ENCODE results near the gene LRRC23.

LRRC23 gene

DNA sequence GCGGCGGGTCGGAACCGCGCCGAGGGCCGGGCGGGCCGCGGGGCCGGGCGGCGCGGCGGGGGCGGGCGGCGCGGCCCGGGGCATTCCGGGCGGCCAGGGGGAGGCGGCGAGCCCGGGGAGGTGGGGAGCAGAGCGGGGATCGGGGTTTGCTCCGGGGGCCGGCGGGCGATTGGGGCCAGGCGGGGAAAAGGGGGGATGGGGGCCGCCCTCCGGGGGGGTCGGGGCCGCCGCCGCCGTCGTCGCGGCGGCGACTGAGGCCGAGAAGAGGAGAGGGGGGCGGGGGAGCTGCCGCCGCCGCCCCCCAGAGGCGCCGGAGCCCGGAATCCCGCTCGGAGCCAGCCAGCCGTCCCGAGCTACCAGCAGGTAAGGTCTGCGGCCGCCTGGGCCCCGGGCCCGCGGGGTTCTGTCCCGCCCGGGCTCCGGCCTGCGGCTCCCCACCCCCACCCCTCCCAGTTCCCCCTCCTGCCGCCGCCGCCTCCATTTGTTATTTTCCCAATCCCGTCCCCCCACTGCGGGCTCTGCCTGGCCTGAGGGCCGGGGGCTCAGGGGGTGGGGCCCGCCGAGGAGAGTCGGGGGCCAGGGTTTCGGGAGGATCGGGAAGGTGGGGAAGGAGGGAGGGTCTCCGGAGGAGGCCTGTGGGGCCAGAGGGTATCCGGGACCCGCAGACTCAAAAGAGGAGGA lies 23.5 kb downstream of the LRRC23 start:
- no peak for DNase-seq

DNA sequence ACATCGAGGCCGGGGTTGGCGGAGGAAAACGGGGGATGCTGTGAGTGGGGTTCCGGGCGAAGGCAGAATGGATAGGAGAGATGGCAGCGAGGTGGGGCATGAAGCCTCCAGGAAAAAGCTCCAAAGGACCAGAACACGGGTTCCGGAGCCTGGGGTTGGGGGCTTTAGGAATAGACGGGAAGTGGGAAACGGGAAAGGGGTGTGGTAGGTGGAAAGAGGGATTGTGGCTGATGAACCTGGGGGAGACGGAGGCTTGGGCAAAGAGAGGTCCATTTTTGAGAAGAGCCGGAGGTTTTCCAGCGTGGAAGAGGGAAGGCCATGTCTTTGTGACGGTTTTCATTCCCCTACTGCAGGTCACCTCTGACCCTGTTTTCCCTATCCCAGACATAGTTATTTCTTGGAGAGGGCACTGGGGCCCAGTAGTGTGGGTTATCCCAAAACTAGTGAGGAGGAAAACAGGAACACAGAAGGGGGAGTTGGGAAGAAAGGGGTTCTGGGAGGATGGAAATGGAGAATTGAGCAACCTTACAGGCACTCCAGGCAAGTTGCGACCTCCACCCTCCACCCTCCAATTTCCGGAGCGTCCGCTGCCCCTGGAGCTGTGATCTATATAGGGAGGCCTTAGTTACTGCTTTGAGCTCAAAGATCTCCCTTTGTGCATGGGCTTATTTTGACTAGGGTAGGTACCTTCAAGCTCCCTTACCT lies 24.2 kb downstream of the LRRC23 start:
- DNase-seq = no peak

DNA sequence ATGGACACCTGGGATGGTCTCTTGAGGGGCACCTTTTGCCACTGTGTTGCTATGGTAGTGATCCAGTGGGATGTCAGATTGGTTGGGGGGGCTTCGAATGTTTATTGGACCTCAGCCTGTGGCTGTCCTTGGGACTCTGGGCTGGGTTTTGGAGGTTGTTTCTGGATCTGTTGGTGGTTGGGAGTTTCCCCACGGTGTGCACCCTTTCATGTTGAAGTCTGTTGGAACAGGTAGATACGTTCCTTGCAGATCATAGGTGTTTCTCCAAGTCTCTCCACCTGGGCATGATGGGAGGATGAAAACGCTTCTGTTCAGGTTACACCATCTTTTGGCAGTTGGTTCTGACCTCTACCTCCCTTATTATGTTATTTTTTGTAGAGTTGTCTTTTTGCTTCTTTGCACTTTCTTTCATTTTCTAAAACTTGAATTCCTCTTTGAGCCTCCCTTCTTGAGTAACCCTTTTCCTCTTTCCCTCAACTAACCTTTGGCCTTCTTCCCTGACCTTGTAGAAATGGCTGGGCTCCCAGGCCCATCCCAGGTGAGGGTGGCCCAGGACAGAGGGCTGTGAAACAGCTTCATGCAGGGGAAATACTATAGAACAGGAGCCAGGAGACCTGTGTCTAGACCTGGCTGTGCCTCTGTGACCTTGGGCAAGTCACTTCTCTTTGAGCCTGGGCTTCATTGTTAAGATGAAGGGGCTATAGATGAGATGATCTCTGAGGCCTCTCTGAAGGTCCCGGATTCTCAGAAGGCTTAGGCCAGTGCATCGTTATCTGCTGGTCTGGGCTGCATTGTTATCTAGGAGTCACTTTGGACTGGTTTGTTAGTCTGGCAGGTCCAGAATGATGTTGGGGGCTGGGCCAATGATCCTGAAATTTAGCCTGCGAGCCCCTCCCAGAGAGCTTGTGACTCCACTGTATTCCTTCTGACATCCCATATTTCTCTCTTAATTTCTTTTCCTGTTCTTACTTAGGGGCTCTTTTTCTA lies 25.1 kb downstream of the LRRC23 start:
- DNase-seq = no peak

DNA sequence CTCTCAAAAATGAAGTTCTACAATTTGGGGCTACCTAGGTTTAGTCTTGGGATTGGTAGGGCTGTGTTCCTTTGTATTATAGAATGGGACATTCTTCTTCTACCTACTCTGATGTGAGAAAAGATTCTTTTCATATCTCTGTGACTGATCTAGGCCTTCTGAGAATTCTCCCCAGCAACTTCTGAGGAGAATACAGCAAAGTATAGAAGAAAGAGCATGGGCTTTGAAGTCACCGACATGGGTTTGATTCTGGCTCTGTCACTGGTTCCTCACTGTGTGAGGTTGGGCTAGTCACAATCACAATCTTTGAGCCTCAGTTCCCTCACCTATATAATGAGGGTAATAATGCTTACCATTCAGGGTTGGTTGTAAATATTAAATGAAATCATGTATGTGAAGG lies 28.1 kb downstream of the LRRC23 start:
- DNase-seq = no peak

DNA sequence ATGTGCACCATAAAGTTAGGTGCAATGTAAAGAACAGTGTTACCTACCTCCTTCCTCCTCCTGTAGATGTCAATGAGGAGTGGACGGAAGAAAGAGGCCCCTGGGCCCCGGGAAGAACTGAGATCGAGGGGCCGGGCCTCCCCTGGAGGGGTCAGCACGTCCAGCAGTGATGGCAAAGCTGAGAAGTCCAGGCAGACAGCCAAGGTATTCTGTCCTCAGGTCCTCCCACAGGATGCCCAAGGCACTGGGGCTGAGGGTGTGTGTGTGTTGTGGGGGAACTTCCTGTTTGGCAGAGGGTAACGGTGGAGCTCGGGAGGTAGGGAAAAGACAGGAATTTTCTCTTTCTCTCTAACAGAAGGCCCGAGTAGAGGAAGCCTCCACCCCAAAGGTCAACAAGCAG lies 29.5 kb downstream of the LRRC23 start:
- DNase-seq = no peak

DNA sequence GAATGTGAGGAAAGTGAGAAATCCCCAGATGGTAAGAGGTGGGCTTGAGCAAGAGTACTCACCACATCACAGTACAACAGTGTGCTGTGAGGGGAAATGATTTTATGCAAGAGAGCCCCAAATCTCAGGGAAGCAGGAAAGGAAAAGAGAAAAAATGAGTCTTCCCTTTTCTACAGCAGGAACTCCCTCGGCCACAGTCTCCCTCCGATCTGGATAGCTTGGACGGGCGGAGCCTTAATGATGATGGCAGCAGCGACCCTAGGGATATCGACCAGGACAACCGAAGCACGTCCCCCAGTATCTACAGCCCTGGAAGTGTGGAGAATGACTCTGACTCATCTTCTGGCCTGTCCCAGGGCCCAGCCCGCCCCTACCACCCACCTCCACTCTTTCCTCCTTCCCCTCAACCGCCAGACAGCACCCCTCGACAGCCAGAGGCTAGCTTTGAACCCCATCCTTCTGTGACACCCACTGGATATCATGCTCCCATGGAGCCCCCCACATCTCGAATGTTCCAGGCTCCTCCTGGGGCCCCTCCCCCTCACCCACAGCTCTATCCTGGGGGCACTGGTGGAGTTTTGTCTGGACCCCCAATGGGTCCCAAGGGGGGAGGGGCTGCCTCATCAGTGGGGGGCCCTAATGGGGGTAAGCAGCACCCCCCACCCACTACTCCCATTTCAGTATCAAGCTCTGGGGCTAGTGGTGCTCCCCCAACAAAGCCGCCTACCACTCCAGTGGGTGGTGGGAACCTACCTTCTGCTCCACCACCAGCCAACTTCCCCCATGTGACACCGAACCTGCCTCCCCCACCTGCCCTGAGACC lies 31.0 kb downstream of the LRRC23 start:
- DNase-seq = no peak

DNA sequence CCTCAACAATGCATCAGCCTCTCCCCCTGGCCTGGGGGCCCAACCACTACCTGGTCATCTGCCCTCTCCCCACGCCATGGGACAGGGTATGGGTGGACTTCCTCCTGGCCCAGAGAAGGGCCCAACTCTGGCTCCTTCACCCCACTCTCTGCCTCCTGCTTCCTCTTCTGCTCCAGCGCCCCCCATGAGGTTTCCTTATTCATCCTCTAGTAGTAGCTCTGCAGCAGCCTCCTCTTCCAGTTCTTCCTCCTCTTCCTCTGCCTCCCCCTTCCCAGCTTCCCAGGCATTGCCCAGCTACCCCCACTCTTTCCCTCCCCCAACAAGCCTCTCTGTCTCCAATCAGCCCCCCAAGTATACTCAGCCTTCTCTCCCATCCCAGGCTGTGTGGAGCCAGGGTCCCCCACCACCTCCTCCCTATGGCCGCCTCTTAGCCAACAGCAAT lies 31.6 kb downstream of the LRRC23 start:
- DNase-seq = no peak

DNA sequence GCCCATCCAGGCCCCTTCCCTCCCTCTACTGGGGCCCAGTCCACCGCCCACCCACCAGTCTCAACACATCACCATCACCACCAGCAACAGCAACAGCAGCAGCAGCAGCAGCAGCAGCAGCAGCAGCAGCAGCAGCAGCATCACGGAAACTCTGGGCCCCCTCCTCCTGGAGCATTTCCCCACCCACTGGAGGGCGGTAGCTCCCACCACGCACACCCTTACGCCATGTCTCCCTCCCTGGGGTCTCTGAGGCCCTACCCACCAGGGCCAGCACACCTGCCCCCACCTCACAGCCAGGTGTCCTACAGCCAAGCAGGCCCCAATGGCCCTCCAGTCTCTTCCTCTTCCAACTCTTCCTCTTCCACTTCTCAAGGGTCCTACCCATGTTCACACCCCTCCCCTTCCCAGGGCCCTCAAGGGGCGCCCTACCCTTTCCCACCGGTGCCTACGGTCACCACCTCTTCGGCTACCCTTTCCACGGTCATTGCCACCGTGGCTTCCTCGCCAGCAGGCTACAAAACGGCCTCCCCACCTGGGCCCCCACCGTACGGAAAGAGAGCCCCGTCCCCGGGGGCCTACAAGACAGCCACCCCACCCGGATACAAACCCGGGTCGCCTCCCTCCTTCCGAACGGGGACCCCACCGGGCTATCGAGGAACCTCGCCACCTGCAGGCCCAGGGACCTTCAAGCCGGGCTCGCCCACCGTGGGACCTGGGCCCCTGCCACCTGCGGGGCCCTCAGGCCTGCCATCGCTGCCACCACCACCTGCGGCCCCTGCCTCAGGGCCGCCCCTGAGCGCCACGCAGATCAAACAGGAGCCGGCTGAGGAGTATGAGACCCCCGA lies 32.2 kb downstream of the LRRC23 start:
- peak; percentile 61 for DNase-seq

DNA sequence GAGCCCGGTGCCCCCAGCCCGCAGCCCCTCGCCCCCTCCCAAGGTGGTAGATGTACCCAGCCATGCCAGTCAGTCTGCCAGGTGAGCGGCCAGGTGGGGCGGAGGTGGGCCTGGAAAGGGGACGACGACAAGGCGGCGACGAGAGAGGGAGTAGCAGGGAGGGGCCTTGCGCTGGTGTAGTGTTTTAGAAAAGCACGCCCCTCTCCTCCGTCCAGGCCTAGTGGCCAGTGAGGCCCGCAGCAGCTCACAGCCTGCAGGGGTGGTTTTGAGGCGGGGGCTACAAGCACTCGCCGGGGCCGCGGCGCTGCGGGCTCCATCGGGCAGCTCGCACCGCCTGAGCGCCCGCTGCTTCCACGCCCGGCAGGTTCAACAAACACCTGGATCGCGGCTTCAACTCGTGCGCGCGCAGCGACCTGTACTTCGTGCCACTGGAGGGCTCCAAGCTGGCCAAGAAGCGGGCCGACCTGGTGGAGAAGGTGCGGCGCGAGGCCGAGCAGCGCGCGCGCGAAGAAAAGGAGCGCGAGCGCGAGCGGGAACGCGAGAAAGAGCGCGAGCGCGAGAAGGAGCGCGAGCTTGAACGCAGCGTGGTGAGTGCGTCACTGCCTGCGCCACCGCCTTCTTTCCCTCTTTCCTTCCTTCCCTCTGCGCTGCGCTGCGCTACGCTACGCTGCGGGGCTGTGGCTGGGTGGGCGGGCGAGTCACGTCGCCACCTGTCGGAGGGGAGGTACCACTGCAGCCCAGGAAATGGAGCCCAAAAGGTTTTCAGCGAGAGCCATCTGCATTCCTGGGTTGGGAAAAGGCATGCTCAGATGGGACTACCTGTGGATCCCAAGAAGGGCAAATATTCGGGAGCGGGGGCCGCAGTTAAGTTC lies 33.1 kb downstream of the LRRC23 start:
- peak; percentile 87 for DNase-seq

DNA sequence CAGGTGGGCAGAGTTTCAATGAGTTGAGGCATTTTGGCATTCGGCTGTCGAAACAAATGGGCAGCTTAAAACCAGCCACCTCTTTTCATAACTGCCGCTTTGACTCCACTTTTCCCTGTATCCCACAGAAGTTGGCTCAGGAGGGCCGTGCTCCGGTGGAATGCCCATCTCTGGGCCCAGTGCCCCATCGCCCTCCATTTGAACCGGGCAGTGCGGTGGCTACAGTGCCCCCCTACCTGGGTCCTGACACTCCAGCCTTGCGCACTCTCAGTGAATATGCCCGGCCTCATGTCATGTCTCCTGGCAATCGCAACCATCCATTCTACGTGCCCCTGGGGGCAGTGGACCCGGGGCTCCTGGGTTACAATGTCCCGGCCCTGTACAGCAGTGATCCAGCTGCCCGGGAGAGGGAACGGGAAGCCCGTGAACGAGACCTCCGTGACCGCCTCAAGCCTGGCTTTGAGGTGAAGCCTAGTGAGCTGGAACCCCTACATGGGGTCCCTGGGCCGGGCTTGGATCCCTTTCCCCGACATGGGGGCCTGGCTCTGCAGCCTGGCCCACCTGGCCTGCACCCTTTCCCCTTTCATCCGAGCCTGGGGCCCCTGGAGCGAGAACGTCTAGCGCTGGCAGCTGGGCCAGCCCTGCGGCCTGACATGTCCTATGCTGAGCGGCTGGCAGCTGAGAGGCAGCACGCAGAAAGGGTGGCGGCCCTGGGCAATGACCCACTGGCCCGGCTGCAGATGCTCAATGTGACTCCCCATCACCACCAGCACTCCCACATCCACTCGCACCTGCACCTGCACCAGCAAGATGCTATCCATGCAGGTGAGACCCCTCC lies 34.0 kb downstream of the LRRC23 start:
- no peak for DNase-seq

DNA sequence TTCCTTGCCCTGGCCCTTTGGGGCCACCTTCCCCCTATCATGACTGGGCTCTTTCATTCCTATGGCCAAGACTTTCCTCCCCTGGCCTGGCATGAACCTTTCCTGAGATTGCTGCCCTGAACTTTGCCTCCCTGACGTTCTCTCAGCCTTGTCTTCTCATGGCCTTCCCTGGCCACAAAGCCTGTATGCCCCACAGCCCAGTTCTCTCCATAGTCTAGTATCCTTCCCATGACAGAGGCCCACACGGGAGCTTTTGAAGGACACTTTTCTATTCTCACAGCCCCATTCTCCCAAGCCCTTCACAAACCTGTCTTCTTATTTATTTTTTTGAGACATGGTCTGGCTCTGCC lies 34.5 kb downstream of the LRRC23 start:
- no peak for DNase-seq

DNA sequence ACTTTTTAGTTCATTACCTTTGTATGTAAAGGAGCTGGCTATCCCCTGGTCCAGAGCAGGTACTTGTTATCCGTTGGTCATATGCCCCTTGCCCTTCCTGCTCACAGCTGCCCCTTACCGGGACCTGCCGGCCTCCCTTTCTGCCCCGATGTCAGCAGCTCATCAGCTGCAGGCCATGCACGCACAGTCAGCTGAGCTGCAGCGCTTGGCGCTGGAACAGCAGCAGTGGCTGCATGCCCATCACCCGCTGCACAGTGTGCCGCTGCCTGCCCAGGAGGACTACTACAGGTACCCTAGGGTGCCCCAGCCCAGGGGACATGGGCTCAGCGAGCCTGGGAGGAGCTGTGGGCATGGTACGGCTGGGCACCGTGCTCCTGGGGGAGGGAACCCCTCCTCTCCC lies 36.6 kb downstream of the LRRC23 start:
- no peak for DNase-seq

DNA sequence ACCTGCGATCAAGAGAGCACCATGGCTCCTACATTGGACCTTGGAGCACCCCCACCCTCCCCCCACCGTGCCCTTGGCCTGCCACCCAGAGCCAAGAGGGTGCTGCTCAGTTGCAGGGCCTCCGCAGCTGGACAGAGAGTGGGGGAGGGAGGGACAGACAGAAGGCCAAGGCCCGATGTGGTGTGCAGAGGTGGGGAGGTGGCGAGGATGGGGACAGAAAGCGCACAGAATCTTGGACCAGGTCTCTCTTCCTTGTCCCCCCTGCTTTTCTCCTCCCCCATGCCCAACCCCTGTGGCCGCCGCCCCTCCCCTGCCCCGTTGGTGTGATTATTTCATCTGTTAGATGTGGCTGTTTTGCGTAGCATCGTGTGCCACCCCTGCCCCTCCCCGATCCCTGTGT lies 37.2 kb downstream of the LRRC23 start:
- no peak for DNase-seq

DNA sequence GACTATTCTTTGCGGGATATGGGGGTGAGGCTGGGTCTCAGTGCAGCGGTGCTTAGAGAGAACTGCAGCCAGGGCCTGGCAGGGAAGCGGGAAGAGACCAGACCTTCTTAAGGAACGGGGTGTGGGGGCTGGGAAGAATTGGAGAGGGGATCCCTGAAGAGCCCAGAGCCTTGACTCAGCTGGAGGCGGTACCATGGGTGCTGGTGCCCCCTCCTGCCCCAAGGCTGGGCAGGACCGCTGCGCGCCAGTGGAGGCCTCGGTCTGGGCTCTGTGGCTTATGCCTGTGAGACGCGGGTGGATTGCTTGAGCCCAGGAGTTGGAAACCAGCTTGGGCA lies 37.7 kb downstream of the LRRC23 start:
- DNase-seq = no peak

DNA sequence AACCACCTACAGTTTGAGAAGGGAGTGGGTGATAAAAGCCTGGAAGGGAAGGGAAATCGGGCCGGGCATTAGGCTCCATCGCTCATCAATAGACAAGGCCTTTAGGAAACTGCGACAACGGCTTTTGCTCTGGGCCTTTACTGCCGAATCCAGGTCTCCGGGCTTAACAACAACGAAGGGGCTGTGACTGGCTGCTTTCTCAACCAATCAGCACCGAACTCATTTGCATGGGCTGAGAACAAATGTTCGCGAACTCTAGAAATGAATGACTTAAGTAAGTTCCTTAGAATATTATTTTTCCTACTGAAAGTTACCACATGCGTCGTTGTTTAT lies 38.7 kb downstream of the LRRC23 start:
- peak; percentile 65 for DNase-seq

DNA sequence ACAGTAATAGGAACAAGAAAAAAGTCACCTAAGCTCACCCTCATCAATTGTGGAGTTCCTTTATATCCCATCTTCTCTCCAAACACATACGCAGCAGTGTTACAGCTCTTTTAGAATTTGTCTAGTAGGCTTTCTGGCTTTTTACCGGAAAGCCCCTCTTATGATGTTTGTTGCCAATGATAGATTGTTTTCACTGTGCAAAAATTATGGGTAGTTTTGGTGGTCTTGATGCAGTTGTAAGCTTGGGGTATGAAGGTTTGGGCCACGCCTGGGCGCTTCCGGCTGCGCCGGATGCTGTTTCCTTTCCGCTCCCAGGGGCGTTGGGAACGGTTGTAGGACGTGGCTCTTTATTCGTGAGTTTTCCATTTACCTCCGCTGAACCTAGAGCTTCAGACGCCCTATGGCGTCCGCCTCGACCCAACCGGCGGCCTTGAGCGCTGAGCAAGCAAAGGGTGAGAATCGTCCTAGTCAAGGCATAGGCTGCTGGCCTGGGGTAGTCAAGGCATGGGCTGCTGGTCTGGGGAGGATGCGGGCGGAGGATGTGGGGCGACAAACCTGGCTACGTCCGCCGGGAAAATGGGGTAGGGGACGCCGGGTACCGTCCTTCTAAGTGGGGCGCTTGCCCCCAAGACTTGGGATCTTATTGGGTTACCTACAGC lies 39.2 kb downstream of the LRRC23 start, which contains the start of the genes C12orf57 and RNU7-1:
TSS of gene C12orf57 (plus strand) at position 301 of the 659 bp plus-strand sequence. CDS start at position 401, 100 bp downstream.
TSS of gene RNU7-1 (plus strand) at position 95 of the 659 bp plus-strand sequence.
- DNase-seq = peak; percentile 61

DNA sequence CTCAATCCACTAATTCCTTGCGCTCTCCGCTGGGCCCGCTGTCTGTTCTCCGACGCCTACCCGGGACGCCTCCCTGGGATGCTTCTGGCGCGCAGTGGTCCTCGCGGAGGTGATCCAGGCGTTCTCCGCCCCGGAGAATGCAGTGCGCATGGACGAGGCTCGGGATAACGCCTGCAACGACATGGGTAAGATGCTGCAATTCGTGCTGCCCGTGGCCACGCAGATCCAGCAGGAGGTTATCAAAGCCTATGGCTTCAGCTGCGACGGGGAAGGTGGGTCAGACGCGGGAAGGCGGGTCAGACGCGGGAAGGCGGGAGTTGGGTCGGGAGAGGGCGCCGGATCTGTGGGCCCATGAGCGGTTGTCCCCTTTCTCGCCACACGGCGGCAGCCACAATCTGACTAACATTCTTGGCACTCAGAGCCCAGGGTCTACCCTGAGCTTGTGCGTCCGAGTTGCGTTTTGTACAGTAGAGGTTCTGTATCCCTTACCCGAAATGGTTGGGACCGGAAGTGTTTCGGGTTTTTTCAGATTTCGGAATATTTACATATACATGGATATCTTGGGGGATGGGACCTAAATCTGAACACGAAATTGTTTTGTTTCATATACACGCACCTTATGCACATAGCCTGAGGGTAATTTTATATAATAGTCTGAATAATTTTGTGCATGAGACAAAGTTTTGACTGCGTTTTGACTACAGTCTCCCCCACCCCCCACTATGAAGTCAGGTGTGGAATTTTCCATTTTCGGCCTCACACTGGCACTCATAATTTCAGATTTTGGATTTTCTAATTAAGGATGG lies 40.0 kb downstream of the LRRC23 start:
- peak; percentile 82 for DNase-seq

DNA sequence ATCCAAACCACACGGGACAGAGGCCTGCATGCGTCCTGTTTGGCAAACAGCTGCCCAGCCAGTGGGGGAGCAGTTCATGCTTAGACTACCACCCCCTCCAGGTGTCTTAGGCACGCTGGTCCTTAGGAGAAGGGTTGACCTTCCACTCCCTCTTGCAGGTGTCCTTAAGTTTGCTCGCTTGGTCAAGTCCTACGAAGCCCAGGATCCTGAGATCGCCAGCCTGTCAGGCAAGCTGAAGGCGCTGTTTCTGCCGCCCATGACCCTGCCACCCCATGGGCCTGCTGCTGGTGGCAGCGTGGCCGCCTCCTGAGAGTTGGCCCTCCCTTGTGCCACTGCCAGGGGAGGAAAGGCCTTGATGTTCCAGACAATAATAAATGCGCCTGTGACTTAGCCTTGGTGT lies 41.0 kb downstream of the LRRC23 start:
- no peak for DNase-seq

Measured in stimulated activated CD4-positive, alpha-beta T cell treated with anti-CD3 and anti-CD28 coated beads, Interleukin-12 subunit alpha, Interleukin-12 subunit beta, amount 100 ng/mL, for 4 hours (primary cell).